Liver (tissue), 9 donors: ENCODE results near the gene ALG8. TPM values are rescaled to one million over a fixed set of nuclear protein-coding genes. Genes with fewer than 3 reads are reported as not detected.

Experiments
- DNase-seq: peaks from one replicate; pipeline ENCODE4 v3.0.0-alpha.2; 2017; ENCODE audit warnings: low spot score
- H3K27ac ChIP-seq, 2 donors: one replicate each; pipeline ENCODE4 v1.7.0; 2013; ENCODE audit warnings: inconsistent platforms in 2 of 2, low read length in 2 of 2, control low read depth in 1 of 2, low read depth in 1 of 2, mild to moderate bottlenecking in 1 of 2
- H3K27me3 ChIP-seq, 4 donors: one replicate each; pipeline versions ENCODE4 v1.6.1 to v1.7.0; 2013; ENCODE audit warnings: low read length in 3 of 4, inconsistent platforms in 1 of 4, mild to moderate bottlenecking in 1 of 4, moderate library complexity in 1 of 4; ENCODE audit not compliant: control insufficient read depth in 4 of 4, insufficient read depth in 4 of 4
- H3K36me3 ChIP-seq, 4 donors: one replicate each; pipeline versions ENCODE4 v1.6.1 to v1.7.0; 2013; ENCODE audit warnings: low read length in 3 of 4, mild to moderate bottlenecking in 3 of 4, low read depth in 1 of 4, moderate library complexity in 1 of 4; ENCODE audit not compliant: control insufficient read depth in 4 of 4, insufficient read depth in 3 of 4
- H3K4me1 ChIP-seq, 4 donors: one replicate each; pipeline versions ENCODE4 v1.6.1 to v1.7.0; 2013; ENCODE audit warnings: low read length in 3 of 4, mild to moderate bottlenecking in 3 of 4, moderate library complexity in 1 of 4; ENCODE audit not compliant: control insufficient read depth in 4 of 4, insufficient read depth in 4 of 4
- H3K4me3 ChIP-seq, 3 donors: one replicate each; pipeline versions ENCODE4 v1.6.1 to v1.7.0; 2013; ENCODE audit warnings: low read length in 3 of 3, control low read depth in 1 of 3, low read depth in 1 of 3, mild to moderate bottlenecking in 1 of 3
- H3K9ac ChIP-seq, 2 donors: one replicate each; pipeline ENCODE4 v1.7.0; 2013; ENCODE audit warnings: low read length in 2 of 2, mild to moderate bottlenecking in 2 of 2, moderate library complexity in 2 of 2, control low read depth in 1 of 2, low read depth in 1 of 2
- H3K9me3 ChIP-seq, 4 donors: one replicate each; pipeline versions ENCODE4 v1.6.1 to v1.7.0; 2013; ENCODE audit warnings: low read length in 3 of 4; ENCODE audit not compliant: control insufficient read depth in 4 of 4
- EGR1 ChIP-seq, 2 donors: IDR thresholded peaks; 2 replicates each; pipeline ENCODE4 v1.6.1; 2016 to 2018; ENCODE audit warnings: antibody characterized with exemption in 2 of 2, low read depth in 2 of 2
- FOXA1 ChIP-seq: IDR thresholded peaks from 2 replicates; pipeline ENCODE4 v1.6.1; 2016; ENCODE audit warnings: antibody characterized with exemption
- FOXA2 ChIP-seq: IDR thresholded peaks from 2 replicates; pipeline ENCODE4 v1.6.1; 2016; ENCODE audit warnings: antibody characterized with exemption
- GABPA ChIP-seq, 2 donors: IDR thresholded peaks in 1 of 2; conservative IDR thresholded peaks in 1 of 2; 2 replicates each; pipeline ENCODE4 v1.6.1; 2016; ENCODE audit warnings: antibody characterized with exemption in 2 of 2, mild to moderate bottlenecking in 1 of 2, moderate library complexity in 1 of 2
- HNF4A ChIP-seq, 2 donors: conservative IDR thresholded peaks; 2 replicates each; pipeline ENCODE4 v1.6.1; 2016; ENCODE audit warnings: antibody characterized with exemption in 2 of 2, mild to moderate bottlenecking in 2 of 2
- HNF4G ChIP-seq: IDR thresholded peaks from 2 replicates; pipeline ENCODE4 v1.6.1; 2016; ENCODE audit warnings: antibody characterized with exemption
- JUND ChIP-seq, 2 donors: IDR thresholded peaks; 2 replicates each; pipeline ENCODE4 v1.6.1; 2016; ENCODE audit warnings: antibody characterized with exemption in 2 of 2
- MAX ChIP-seq: IDR thresholded peaks from 2 replicates; pipeline ENCODE4 v1.6.1; 2016; ENCODE audit warnings: antibody characterized with exemption
- NR2F2 ChIP-seq: IDR thresholded peaks from 2 replicates; pipeline ENCODE4 v1.6.1; 2016; ENCODE audit warnings: antibody characterized with exemption
- RAD21 ChIP-seq, 2 donors: IDR thresholded peaks; 2 replicates each; pipeline ENCODE4 v1.6.1; 2016; ENCODE audit warnings: antibody characterized with exemption in 2 of 2, mild to moderate bottlenecking in 2 of 2
- RXRA ChIP-seq, 2 donors: IDR thresholded peaks; 2 replicates each; pipeline ENCODE4 v1.6.1; 2017 to 2018; ENCODE audit warnings: antibody characterized with exemption in 2 of 2, mild to moderate bottlenecking in 1 of 2
- SP1 ChIP-seq: IDR thresholded peaks from 2 replicates; pipeline ENCODE4 v1.6.1; 2018; ENCODE audit warnings: antibody characterized with exemption, mild to moderate bottlenecking
- TAF1 ChIP-seq: conservative IDR thresholded peaks from 2 replicates; pipeline ENCODE4 v1.6.1; 2016; ENCODE audit warnings: antibody characterized with exemption, mild to moderate bottlenecking
- YY1 ChIP-seq: IDR thresholded peaks from 2 replicates; pipeline ENCODE4 v1.6.1; 2016; ENCODE audit warnings: antibody characterized with exemption, mild to moderate bottlenecking
- WGBS: extraction: QIAGEN DNeasy Blood & Tissue Kit; methylation state at CpG from one replicate; pipeline ENCODE4 v1.1.7; 2013; 5-methylcytosine and 5-hydroxymethylcytosine counted together
- polyA plus RNA-seq, 2 donors: library from polyadenylated mRNA; stranded (reverse) in 1 of 2; unstranded in 1 of 2; fragments of 200-250 nt in 1 of 2; fragments of >200 nt in 1 of 2; fragmentation: Nextera tagmentation in 1 of 2; extraction: Ambion mirVana in 1 of 2; gene quantifications; one replicate each; pipeline versions ENCODE4 v1.2.1 to v1.2.3, GENCODE V29; 2013 to 2015
- total RNA-seq, 2 donors: library from RNA; depleted of rRNA; stranded (reverse); fragments of >200 nt; gene quantifications; one replicate each; pipeline ENCODE4 v1.2.3, GENCODE V29; 2014
- TF ChIP-seq, protein P1 (sequence below): IDR thresholded peaks from 2 replicates; pipeline ENCODE4 v1.6.1; 2016; ENCODE audit warnings: antibody characterized with exemption
- TF ChIP-seq, protein P2 (sequence below): fragments of 150-350 bp; IDR thresholded peaks from 2 replicates; pipeline ENCODE4 v1.5.1; 2017; ENCODE audit warnings: improper control_type of control experiment, low read depth, low read length; ENCODE audit not compliant: missing input control
- TF ChIP-seq, protein P3 (sequence below): IDR thresholded peaks from 2 replicates; pipeline ENCODE4 v1.6.1; 2016; ENCODE audit warnings: antibody characterized with exemption
- donor health status: healthy.
- donor health status: healthy.
- donor health status: healthy.
- donor health status: healthy.
- donor health status: healthy.

Gene ALG8
- total and polyA plus RNA-seq, 4 donors, result 29.4 to 46.0 (median 38.0) TPM

GRCh38 chr11:78164471-78164870 is 25.0 kb upstream of the ALG8 start:
- no peak for DNase-seq
- Histone ChIP-seq H3K27me3 (no peaks in the 10 kb centered on the region), H3K4me1 (peaks cover 21 to 61% (median 51%) of the 10 kb centered on the region in 4 donors), H3K27ac (peak overlapping the region; percentile 23 to 61), H3K9me3 (no peaks in the 10 kb centered on the region), H3K36me3 (no peaks in the 10 kb centered on the region), H3K4me3 (no peak overlapping the region), H3K9ac (no peak overlapping the region)
- 97% methylated on average over 2 of the region's 2 CpGs for WGBS
- no peak for TF ChIP-seq FOXA2
- TF ChIP-seq HNF4A (conservative IDR thresholded peaks at IDR 0.05), result no peak
- no peak for TF ChIP-seq YY1
- TF ChIP-seq RXRA (IDR thresholded peaks at IDR 0.05), result no peak
- TF ChIP-seq, protein P1, sequence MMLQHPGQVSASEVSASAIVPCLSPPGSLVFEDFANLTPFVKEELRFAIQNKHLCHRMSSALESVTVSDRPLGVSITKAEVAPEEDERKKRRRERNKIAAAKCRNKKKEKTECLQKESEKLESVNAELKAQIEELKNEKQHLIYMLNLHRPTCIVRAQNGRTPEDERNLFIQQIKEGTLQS, result no peak
- TF ChIP-seq HNF4G, result no peak
- no peak for TF ChIP-seq TAF1
- no peak for TF ChIP-seq NR2F2
- TF ChIP-seq EGR1 (IDR thresholded peaks at IDR 0.05; ENCODE audit: low read depth in 2 of 2), result no peak
- TF ChIP-seq, protein P2, sequence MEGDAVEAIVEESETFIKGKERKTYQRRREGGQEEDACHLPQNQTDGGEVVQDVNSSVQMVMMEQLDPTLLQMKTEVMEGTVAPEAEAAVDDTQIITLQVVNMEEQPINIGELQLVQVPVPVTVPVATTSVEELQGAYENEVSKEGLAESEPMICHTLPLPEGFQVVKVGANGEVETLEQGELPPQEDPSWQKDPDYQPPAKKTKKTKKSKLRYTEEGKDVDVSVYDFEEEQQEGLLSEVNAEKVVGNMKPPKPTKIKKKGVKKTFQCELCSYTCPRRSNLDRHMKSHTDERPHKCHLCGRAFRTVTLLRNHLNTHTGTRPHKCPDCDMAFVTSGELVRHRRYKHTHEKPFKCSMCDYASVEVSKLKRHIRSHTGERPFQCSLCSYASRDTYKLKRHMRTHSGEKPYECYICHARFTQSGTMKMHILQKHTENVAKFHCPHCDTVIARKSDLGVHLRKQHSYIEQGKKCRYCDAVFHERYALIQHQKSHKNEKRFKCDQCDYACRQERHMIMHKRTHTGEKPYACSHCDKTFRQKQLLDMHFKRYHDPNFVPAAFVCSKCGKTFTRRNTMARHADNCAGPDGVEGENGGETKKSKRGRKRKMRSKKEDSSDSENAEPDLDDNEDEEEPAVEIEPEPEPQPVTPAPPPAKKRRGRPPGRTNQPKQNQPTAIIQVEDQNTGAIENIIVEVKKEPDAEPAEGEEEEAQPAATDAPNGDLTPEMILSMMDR, result no peak

- peaks cover 21 to 67% (median 56%) of the 10 kb centered on the region in 4 donors for H3K4me1 ChIP-seq
- TF ChIP-seq HNF4A (conservative IDR thresholded peaks at IDR 0.05) (peak; percentile 46 to 56), RAD21 (IDR thresholded peaks at IDR 0.05) (peak; percentile 16 to 40), FOXA1 (no peak), MAX (peak; percentile 20), JUND (IDR thresholded peaks at IDR 0.05) (peak; percentile 37 to 82), NR2F2 (peak; percentile 32), HNF4G (peak; percentile 20), FOXA2 (no peak), YY1 (peak; percentile 33), SP1 (peak; percentile 77), EGR1 (IDR thresholded peaks at IDR 0.05; ENCODE audit: low read depth in 2 of 2) (peak in 1 of 2 donors; percentile 56), RXRA (IDR thresholded peaks at IDR 0.05) (peak; percentile 91 to 92), GABPA (IDR thresholded peaks at IDR 0.05 in 1 of 2, conservative IDR thresholded peaks at IDR 0.05 in 1 of 2) (no peak)
- TF ChIP-seq, protein P2, result no peak
- TF ChIP-seq, protein P1, result peak; percentile 20
- TF ChIP-seq, protein P3, sequence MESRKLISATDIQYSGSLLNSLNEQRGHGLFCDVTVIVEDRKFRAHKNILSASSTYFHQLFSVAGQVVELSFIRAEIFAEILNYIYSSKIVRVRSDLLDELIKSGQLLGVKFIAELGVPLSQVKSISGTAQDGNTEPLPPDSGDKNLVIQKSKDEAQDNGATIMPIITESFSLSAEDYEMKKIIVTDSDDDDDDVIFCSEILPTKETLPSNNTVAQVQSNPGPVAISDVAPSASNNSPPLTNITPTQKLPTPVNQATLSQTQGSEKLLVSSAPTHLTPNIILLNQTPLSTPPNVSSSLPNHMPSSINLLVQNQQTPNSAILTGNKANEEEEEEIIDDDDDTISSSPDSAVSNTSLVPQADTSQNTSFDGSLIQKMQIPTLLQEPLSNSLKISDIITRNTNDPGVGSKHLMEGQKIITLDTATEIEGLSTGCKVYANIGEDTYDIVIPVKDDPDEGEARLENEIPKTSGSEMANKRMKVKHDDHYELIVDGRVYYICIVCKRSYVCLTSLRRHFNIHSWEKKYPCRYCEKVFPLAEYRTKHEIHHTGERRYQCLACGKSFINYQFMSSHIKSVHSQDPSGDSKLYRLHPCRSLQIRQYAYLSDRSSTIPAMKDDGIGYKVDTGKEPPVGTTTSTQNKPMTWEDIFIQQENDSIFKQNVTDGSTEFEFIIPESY, result no peak
Measured at GRCh38 chr11:78163828-78164227, 24.4 kb upstream of the ALG8 start.

More at GRCh38 chr11:78163828-78164227, 24.4 kb upstream of the ALG8 start:
- H3K27me3 ChIP-seq, result no peaks in the 10 kb centered on the region
- H3K27ac ChIP-seq, result peak overlapping the region; percentile 23 to 61
- no peak overlapping the region for H3K4me3 ChIP-seq
- 18% methylated on average over 2 of the region's 2 CpGs for WGBS
- no peaks in the 10 kb centered on the region for H3K9me3 ChIP-seq
- DNase-seq, result no peak
- peak overlapping the region; percentile 15 to 29 for H3K9ac ChIP-seq
- H3K36me3 ChIP-seq, result no peaks in the 10 kb centered on the region
